AG10803 (cell line): ENCODE data around the gene MAD2L1.
"Not testable (repeated sequence)": the region's sequence is repeated elsewhere in the genome, so short reads cannot be mapped to it uniquely, and the experiment has no call there.

Experiments
- DNase-seq: peaks from one replicate; pipeline ENCODE4 v3.0.0; 2010; ENCODE audit warnings: low read depth
- H3K4me3 ChIP-seq: 2 replicates; pipeline ENCODE4 v1.5.1; 2011; ENCODE audit warnings: mild to moderate bottlenecking, low read length, control low read depth
- CTCF ChIP-seq: conservative IDR thresholded peaks from 2 replicates; pipeline ENCODE4 v1.5.1; 2011; ENCODE audit warnings: mild to moderate bottlenecking, low read length, control low read depth, inconsistent platforms

The MAD2L1 gene

GRCh38 chr4:120078216-120078615 is 11.6 kb upstream of the MAD2L1 start:
- no peak overlapping the region for H3K4me3 ChIP-seq
- DNase-seq: peak; percentile 12
- no peak for TF ChIP-seq CTCF

DNA sequence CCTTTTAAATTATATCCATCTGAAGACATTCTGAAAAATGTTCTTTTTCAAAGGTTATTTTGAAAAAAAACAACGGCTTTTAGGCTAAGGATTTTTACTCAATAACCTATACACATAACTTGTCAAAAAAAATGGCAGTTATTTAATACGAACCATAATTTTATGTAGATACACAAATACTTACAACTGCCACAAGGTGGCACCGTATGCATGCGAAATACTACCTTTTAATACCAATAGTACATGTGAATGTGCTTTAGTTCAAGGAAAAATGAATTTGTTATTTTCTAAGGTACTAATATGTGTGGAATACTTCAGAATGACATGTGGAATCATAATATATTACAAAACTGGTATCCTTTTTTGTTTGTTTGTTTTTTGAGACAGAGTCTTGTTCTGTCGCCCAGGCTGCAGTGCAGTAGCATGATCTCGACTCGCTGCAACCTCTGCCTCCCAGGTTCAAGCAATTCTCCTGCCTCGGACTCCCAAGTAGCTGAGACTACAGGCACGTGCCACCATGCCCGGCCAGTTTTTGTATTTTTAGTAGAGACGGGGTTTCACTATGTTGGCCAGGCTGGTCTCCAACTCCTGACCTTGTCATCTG is 4.6 kb upstream of the MAD2L1 start:
- peak; percentile 70 for DNase-seq
- TF ChIP-seq CTCF: peak; percentile 68
- H3K4me3 ChIP-seq: no peak overlapping the region

GRCh38 chr4:120070196-120070595 is 3.5 kb upstream of the MAD2L1 start:
- DNase-seq: peak; percentile 42
- no peak overlapping the region for H3K4me3 ChIP-seq
- TF ChIP-seq CTCF: no peak

DNA sequence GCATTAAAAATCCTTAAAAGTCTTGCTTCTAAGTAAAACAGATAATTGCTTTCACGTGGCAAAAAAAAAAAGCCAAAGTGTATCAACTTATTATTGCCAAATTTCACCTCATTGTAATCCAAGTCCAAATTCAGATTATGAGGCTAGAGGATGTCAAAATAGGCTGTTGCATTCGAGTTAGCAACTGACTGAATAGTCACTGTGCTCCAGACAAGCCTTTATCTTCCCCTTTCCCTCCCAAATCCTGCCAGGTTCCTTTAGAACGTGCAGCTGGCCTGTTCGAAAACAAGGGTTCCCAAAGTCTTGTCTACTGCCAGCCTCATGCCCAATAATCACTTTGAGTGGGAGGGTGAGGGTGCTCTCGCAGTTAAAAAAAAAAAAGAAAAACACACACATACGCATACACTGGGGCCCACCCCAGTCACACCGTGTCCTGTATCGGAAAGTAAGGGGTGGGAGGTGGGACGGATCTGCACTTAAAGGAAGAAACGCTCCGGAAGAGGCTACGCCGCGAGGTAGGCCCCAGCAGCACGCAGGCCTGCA is 603 bp downstream of the MAD2L1 start:
- no peak for TF ChIP-seq CTCF
- peak overlapping the region; percentile 77 for H3K4me3 ChIP-seq
- DNase-seq: no peak

DNA sequence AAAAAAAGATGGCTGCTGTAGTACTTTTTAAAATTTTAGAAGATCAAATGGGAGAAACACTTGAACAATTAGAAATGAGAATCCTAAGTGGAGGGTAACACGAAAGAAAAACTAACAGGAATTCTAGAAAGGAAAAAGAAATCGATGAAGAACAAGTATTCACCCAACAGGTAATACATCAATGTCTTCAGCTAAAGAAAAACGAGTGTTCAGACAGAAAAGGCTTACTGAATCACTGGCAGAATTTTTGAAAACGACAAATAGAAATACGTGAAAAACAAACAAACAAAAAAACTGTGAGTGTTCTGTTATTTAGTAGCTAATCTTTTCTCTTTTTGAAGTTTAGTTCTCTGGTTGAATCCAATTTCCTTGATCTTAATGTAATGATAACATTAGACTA is 1.8 kb downstream of the MAD2L1 start:
- H3K4me3 ChIP-seq: no peak overlapping the region
- TF ChIP-seq CTCF: no peak
- no peak for DNase-seq

DNA sequence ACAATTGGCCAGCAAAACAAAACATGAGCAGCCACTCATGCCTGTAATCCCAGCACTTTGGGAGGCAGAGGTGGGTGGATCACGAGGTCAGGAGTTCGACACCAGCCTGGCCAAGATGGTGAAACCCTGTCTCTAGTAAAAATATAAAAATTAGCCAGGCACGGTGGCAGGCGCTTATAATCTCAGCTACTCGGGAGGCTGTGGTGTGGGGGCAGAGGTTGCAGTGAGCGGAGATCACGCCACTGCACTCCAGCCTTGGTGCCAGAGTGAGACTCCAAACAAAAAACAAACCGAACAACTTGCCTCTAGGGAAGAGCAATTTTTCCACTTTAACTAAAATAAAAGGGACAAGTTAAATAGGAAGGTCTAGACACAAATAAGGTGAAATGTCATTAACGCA is 2.9 kb downstream of the MAD2L1 start:
- H3K4me3 ChIP-seq, DNase-seq: not testable (repeated sequence)

DNA sequence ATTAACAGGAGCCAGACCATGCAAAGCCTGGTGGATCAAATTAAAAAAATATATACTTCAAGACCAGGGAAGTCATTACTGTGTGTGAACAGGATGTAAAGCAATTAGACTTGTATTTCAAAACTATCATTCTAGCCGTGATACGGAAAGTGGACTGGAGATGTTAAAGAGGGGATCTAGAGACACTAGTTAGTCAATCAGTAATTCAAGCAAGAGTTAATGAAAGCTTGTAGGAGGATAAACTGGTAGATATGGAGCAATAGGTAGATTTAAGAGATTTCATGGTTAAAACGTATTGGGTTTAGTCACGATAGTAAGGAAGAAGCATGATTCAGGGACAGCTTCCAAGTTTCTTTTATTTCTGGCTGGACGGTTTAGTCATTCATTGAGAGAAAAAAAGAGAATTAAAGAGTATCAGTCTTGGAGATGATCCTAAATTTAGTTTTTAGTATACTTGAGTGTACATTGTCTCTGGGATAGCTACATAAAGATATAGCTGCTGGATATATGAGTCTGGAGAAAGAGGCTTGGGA is 3.9 kb downstream of the MAD2L1 start:
- no peak overlapping the region for H3K4me3 ChIP-seq
- no peak for TF ChIP-seq CTCF
- no peak for DNase-seq
